NCI-H345 (cell line): ENCODE results near the gene KHSRP.

ENCODE experiments used
- DNase-seq: peaks from one replicate; lab custom pipeline; 2025; lab: John Stamatoyannopoulos, UW

Gene KHSRP

GRCh38 chr19:6392221-6393073 lies 32.2 kb downstream of the KHSRP start:
- no peak for DNase-seq

DNA sequence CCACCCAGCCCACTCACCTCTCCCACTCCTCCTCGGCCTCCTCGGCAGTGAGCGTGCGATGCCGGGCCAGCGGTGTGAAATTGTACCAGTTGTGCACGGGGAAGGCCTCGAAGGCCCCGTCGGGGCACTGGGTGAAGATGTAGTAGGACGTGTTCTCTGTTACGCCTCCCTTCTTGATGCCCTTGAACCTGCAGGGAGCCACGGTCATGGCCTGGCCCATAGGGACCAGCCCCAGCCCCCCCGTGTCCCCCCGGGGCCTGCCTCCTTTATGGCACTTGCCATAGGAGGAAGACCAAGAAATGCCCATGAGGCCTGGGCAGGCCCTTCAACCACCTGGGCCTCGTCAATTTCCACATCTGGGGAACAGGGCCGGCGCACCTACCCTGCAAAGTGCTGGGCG lies 37.2 kb downstream of the KHSRP start:
- DNase-seq, result no peak

DNA sequence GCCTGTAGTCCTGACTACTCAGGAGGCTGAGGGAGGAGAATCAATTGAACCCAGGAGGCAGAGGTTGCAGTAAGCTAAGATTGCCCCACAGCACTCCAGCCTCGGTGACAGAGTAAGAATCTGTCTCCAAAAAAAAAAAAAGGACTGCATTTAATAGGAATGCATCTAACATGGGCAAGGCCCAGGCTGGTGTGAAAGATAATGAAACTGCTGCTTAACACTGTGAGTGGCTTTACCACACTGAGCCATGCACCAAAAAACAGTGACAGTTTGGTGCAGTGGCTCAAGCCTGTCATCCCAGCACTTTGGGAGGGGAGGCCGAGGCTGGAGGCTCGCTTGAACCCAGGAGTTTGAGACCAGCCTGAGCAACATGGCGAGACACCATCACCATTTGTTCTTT lies 40.2 kb downstream of the KHSRP start:
- DNase-seq, result no peak

DNA sequence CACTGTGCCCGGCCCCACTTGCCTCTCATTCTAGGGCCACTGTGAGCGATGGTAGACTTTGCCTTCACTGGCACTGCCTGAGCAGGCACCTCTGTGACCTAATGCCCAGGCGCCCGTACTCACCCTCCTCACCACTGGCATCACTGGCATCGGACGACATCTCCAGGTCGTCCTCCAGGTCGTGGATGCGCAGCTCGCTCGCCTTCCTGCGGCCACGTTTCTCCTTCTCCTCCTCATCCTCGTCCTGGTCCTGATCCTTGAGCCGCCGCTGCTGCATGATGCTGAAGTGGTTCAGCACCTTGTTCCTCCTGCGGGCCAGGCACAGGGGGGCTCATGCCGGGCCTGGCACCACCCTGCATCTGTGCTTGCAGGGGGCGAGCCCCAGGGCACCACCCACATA lies 41.4 kb downstream of the KHSRP start:
- no peak for DNase-seq

- DNase-seq, result no peak
Observed at GRCh38 chr19:6381030-6381750, 43.4 kb downstream of the KHSRP start.

DNA sequence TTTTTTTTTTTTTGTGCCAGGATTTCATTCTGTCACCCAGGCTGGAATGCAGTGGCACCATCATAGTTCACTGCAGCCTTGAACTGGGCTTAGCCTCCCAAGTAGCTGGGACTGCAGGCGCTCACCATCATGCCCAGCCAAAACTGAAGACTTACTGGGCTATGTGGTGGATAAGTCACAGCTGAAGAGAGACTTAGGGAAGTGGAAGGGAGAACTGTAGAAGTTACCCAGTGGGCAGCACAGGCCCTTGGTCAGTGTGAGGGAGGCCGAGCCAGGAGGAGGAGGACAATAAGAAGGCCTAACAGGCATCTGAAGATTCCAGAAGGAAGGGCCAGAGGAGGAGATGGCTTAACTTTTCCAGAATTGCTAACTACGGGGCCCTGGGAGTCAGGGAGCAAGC lies 44.9 kb downstream of the KHSRP start:
- no peak for DNase-seq

- DNase-seq, result no peak
Observed at GRCh38 chr19:6378486-6378885, 46.1 kb downstream of the KHSRP start.

DNA sequence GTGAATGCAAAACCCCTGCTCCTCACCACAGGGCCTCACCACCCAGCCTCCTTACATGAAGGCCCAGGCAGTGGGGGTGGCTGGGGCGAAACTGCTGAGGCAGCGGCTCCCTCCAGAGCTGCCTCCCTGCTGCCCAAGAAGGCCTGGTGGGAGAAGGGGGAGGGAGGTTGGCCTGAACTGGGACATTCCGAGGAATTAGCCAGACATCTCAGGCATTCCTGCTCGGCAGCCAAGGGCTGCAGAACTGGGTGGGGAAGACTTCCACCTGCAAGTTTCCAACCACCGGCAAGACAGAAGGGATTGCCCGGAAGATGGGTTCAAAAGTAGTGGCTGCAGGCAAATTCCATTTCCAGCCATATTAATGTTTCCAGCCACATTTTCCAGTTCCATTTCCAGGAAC lies 46.6 kb downstream of the KHSRP start:
- no peak for DNase-seq

GRCh38 chr19:6376512-6377190 lies 48.0 kb downstream of the KHSRP start:
- no peak for DNase-seq

DNA sequence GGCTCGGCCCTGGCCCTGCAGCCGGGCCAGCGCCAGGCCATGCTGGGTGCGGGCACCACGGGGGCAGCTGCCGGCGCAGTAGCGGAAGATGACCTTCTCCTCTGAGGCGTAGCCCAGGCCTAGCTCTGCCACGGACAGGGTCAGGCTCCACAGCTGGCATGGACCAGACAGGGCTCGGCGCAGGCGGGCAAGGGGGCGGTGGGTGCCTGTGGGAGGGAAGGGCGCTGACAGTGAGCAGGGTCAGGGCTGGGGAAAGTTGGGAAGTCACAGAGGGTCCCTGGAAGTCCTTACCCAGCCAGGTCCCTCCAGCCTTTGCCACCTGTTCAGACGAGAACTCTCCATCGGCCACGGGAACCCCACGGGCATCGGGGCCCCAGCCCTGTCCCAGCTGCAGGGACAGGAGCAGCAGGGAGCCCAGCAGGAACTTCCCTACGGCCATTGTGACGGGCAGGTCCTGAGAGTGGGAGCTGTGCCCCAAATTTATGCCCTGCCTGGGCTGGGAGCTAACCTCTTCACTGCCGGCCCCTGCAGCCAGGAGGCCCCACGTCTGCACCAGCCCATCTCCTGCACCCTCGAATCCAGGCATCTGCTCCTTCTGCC lies 49.1 kb downstream of the KHSRP start, which contains the start of gene PSPN:
Gene PSPN, minus strand, starts transcription at position 523 of the 600 bp plus-strand sequence. Its CDS starts 84 bp downstream, at position 439.
- no peak for DNase-seq

GRCh38 chr19:6374711-6375410 lies 49.8 kb downstream of the KHSRP start:
- DNase-seq, result no peak

DNA sequence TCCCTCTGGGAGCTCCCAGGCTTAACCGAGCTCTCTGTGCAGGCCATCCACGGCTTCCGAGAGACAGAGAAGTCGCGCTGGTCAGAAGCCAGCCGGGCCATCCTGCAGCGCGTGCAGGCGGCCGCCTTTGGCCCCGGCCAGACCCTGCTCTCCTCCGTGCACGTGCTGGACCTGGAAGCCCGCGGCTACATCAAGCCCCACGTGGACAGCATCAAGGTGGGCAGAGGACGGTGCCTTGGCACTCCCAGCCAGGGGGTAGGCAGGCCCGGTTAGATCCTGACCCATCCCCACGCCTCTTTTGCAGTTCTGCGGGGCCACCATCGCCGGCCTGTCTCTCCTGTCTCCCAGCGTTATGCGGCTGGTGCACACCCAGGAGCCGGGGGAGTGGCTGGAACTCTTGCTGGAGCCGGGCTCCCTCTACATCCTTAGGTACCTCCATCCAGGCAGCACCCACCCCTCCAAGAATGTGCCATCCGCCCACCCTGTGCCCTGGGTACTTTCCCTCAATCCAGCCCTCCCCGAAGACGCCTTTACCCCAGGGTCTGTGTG lies 50.4 kb downstream of the KHSRP start:
- no peak for DNase-seq

- DNase-seq, result no peak
Observed at GRCh38 chr19:6373813-6374108, 50.9 kb downstream of the KHSRP start.

- DNase-seq, result peak; percentile 98
Observed at GRCh38 chr19:6373096-6373812, 51.4 kb downstream of the KHSRP start.

GRCh38 chr19:6372594-6373095 lies 52.0 kb downstream of the KHSRP start, which contains the start of gene ALKBH7:
ALKBH7 (plus strand) TSS chr19:6372794; CDS start chr19:6372821, 27 bp downstream.
- peak; percentile 100 for DNase-seq

GRCh38 chr19:6364353-6364752 lies 60.3 kb downstream of the KHSRP start:
- DNase-seq, result no peak
